Liver (tissue), 9 donors: ENCODE results near the gene ING1. TPM values are rescaled to one million over a fixed set of nuclear protein-coding genes. Genes with fewer than 3 reads are reported as not detected.

ENCODE experiments used
- DNase-seq: peaks from one replicate; pipeline ENCODE4 v3.0.0-alpha.2; 2017; ENCODE audit warnings: low spot score
- H3K27ac ChIP-seq, 2 donors: one replicate each; pipeline ENCODE4 v1.7.0; 2013; ENCODE audit warnings: inconsistent platforms in 2 of 2, low read length in 2 of 2, control low read depth in 1 of 2, low read depth in 1 of 2, mild to moderate bottlenecking in 1 of 2
- H3K27me3 ChIP-seq, 4 donors: one replicate each; pipeline versions ENCODE4 v1.6.1 to v1.7.0; 2013; ENCODE audit warnings: low read length in 3 of 4, inconsistent platforms in 1 of 4, mild to moderate bottlenecking in 1 of 4, moderate library complexity in 1 of 4; ENCODE audit not compliant: control insufficient read depth in 4 of 4, insufficient read depth in 4 of 4
- H3K36me3 ChIP-seq, 4 donors: one replicate each; pipeline versions ENCODE4 v1.6.1 to v1.7.0; 2013; ENCODE audit warnings: low read length in 3 of 4, mild to moderate bottlenecking in 3 of 4, low read depth in 1 of 4, moderate library complexity in 1 of 4; ENCODE audit not compliant: control insufficient read depth in 4 of 4, insufficient read depth in 3 of 4
- H3K4me1 ChIP-seq, 4 donors: one replicate each; pipeline versions ENCODE4 v1.6.1 to v1.7.0; 2013; ENCODE audit warnings: low read length in 3 of 4, mild to moderate bottlenecking in 3 of 4, moderate library complexity in 1 of 4; ENCODE audit not compliant: control insufficient read depth in 4 of 4, insufficient read depth in 4 of 4
- H3K4me3 ChIP-seq, 3 donors: one replicate each; pipeline versions ENCODE4 v1.6.1 to v1.7.0; 2013; ENCODE audit warnings: low read length in 3 of 3, control low read depth in 1 of 3, low read depth in 1 of 3, mild to moderate bottlenecking in 1 of 3
- H3K9ac ChIP-seq, 2 donors: one replicate each; pipeline ENCODE4 v1.7.0; 2013; ENCODE audit warnings: low read length in 2 of 2, mild to moderate bottlenecking in 2 of 2, moderate library complexity in 2 of 2, control low read depth in 1 of 2, low read depth in 1 of 2
- H3K9me3 ChIP-seq, 4 donors: one replicate each; pipeline versions ENCODE4 v1.6.1 to v1.7.0; 2013; ENCODE audit warnings: low read length in 3 of 4; ENCODE audit not compliant: control insufficient read depth in 4 of 4
- CTCF ChIP-seq: fragments of 150-350 bp; IDR thresholded peaks from 2 replicates; pipeline ENCODE4 v1.5.1; 2017; ENCODE audit warnings: improper control_type of control experiment, low read depth, low read length; ENCODE audit not compliant: missing input control
- EGR1 ChIP-seq, 2 donors: IDR thresholded peaks; 2 replicates each; pipeline ENCODE4 v1.6.1; 2016 to 2018; ENCODE audit warnings: antibody characterized with exemption in 2 of 2, low read depth in 2 of 2
- FOXA2 ChIP-seq: IDR thresholded peaks from 2 replicates; pipeline ENCODE4 v1.6.1; 2016; ENCODE audit warnings: antibody characterized with exemption
- GABPA ChIP-seq, 2 donors: IDR thresholded peaks in 1 of 2; conservative IDR thresholded peaks in 1 of 2; 2 replicates each; pipeline ENCODE4 v1.6.1; 2016; ENCODE audit warnings: antibody characterized with exemption in 2 of 2, mild to moderate bottlenecking in 1 of 2, moderate library complexity in 1 of 2
- MAX ChIP-seq: IDR thresholded peaks from 2 replicates; pipeline ENCODE4 v1.6.1; 2016; ENCODE audit warnings: antibody characterized with exemption
- NR2F2 ChIP-seq: IDR thresholded peaks from 2 replicates; pipeline ENCODE4 v1.6.1; 2016; ENCODE audit warnings: antibody characterized with exemption
- RAD21 ChIP-seq, 2 donors: IDR thresholded peaks; 2 replicates each; pipeline ENCODE4 v1.6.1; 2016; ENCODE audit warnings: antibody characterized with exemption in 2 of 2, mild to moderate bottlenecking in 2 of 2
- SP1 ChIP-seq: IDR thresholded peaks from 2 replicates; pipeline ENCODE4 v1.6.1; 2018; ENCODE audit warnings: antibody characterized with exemption, mild to moderate bottlenecking
- YY1 ChIP-seq: IDR thresholded peaks from 2 replicates; pipeline ENCODE4 v1.6.1; 2016; ENCODE audit warnings: antibody characterized with exemption, mild to moderate bottlenecking
- WGBS: extraction: QIAGEN DNeasy Blood & Tissue Kit; methylation state at CpG from one replicate; pipeline ENCODE4 v1.1.7; 2013; 5-methylcytosine and 5-hydroxymethylcytosine counted together
- polyA plus RNA-seq, 2 donors: library from polyadenylated mRNA; stranded (reverse) in 1 of 2; unstranded in 1 of 2; fragments of 200-250 nt in 1 of 2; fragments of >200 nt in 1 of 2; fragmentation: Nextera tagmentation in 1 of 2; extraction: Ambion mirVana in 1 of 2; gene quantifications; one replicate each; pipeline versions ENCODE4 v1.2.1 to v1.2.3, GENCODE V29; 2013 to 2015
- total RNA-seq, 2 donors: library from RNA; depleted of rRNA; stranded (reverse); fragments of >200 nt; gene quantifications; one replicate each; pipeline ENCODE4 v1.2.3, GENCODE V29; 2014
- TF ChIP-seq, protein P1 (sequence below): IDR thresholded peaks from 2 replicates; pipeline ENCODE4 v1.6.1; 2016; ENCODE audit warnings: antibody characterized with exemption
- donor health status: healthy.
- donor health status: healthy.
- donor health status: healthy.
- donor health status: healthy.
- donor health status: healthy.

The ING1 gene
- total and polyA plus RNA-seq, 4 donors: 7.5 to 14.1 (median 9.1) TPM

GRCh38 chr13:110681868-110682550, 31.5 kb upstream of the ING1 start:
- DNase-seq: no peak
- WGBS: 90% methylated on average over 15 of the region's 15 CpGs

GRCh38 chr13:110682746-110683145, 30.8 kb upstream of the ING1 start:
- H3K4me1 ChIP-seq: peaks cover 4 to 19% (median 11%) of the 10 kb centered on the region in 4 donors
- H3K27ac ChIP-seq: no peak overlapping the region
- TF ChIP-seq RAD21 (IDR thresholded peaks at IDR 0.05): no peak
- TF ChIP-seq, protein P1, sequence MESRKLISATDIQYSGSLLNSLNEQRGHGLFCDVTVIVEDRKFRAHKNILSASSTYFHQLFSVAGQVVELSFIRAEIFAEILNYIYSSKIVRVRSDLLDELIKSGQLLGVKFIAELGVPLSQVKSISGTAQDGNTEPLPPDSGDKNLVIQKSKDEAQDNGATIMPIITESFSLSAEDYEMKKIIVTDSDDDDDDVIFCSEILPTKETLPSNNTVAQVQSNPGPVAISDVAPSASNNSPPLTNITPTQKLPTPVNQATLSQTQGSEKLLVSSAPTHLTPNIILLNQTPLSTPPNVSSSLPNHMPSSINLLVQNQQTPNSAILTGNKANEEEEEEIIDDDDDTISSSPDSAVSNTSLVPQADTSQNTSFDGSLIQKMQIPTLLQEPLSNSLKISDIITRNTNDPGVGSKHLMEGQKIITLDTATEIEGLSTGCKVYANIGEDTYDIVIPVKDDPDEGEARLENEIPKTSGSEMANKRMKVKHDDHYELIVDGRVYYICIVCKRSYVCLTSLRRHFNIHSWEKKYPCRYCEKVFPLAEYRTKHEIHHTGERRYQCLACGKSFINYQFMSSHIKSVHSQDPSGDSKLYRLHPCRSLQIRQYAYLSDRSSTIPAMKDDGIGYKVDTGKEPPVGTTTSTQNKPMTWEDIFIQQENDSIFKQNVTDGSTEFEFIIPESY: no peak
- no peak for TF ChIP-seq FOXA2
- no peak overlapping the region for H3K4me3 ChIP-seq
- peaks cover 8 to 20% (median 12%) of the 10 kb centered on the region in 4 donors for H3K36me3 ChIP-seq
- 94% methylated on average over 12 of the region's 12 CpGs for WGBS
- H3K9ac ChIP-seq: no peak overlapping the region
- no peaks in the 10 kb centered on the region for H3K27me3 ChIP-seq
- H3K9me3 ChIP-seq: no peaks in the 10 kb centered on the region
- no peak for DNase-seq

More at GRCh38 chr13:110681868-110682550, 31.5 kb upstream of the ING1 start:
- H3K9ac ChIP-seq: no peak overlapping the region
- TF ChIP-seq YY1 (no peak), FOXA2 (no peak), EGR1 (IDR thresholded peaks at IDR 0.05; ENCODE audit: low read depth in 2 of 2) (no peak), NR2F2 (no peak), RAD21 (IDR thresholded peaks at IDR 0.05) (no peak), SP1 (no peak), MAX (no peak)
- H3K9me3 ChIP-seq: no peaks in the 10 kb centered on the region
- H3K27ac ChIP-seq: no peak overlapping the region
- H3K36me3 ChIP-seq: peaks cover 4 to 20% (median 12%) of the 10 kb centered on the region in 4 donors
- H3K4me3 ChIP-seq: no peak overlapping the region
- H3K27me3 ChIP-seq: no peaks in the 10 kb centered on the region
- H3K4me1 ChIP-seq: peaks cover 4 to 19% (median 11%) of the 10 kb centered on the region in 4 donors

GRCh38 chr13:110683203-110683883, 30.2 kb upstream of the ING1 start:
- H3K4me3 ChIP-seq: no peak overlapping the region
- H3K4me1 ChIP-seq: peaks cover 4 to 19% (median 11%) of the 10 kb centered on the region in 4 donors
- H3K36me3 ChIP-seq: peaks cover 9 to 16% (median 12%) of the 10 kb centered on the region in 4 donors
- peak overlapping the region in 1 of 2 donors; percentile 46 for H3K27ac ChIP-seq
- 74% methylated on average over 5 of the region's 5 CpGs for WGBS
- no peak overlapping the region for H3K9ac ChIP-seq
- no peak for TF ChIP-seq FOXA2
- peak; percentile 68 to 70 for TF ChIP-seq RAD21 (IDR thresholded peaks at IDR 0.05)
- no peak for TF ChIP-seq GABPA (IDR thresholded peaks at IDR 0.05 in 1 of 2, conservative IDR thresholded peaks at IDR 0.05 in 1 of 2)
- peak; percentile 38 for TF ChIP-seq CTCF
- no peaks in the 10 kb centered on the region for H3K9me3 ChIP-seq
- DNase-seq: no peak
- H3K27me3 ChIP-seq: no peaks in the 10 kb centered on the region
